BE2C (cell line): ENCODE measurements around the gene SPACA7.

Experiments used
- DNase-seq: peaks from one replicate; pipeline ENCODE4 v3.0.0-alpha.2; 2020
- H3K27me3 ChIP-seq: fragments of 250-450 bp; sonication (Bioruptor Pico); 2 replicates; pipeline ENCODE4 v1.5.1; 2020; ENCODE audit warnings: mild to moderate bottlenecking
- H3K36me3 ChIP-seq: fragments of 250-450 bp; sonication (Bioruptor Pico); 2 replicates; pipeline ENCODE4 v1.5.1; 2020; ENCODE audit warnings: mild to moderate bottlenecking
- H3K4me1 ChIP-seq: fragments of 250-450 bp; sonication (Bioruptor Pico); 2 replicates; pipeline ENCODE4 v1.5.1; 2020
- H3K4me3 ChIP-seq: 2 replicates; pipeline ENCODE4 v1.5.1; 2011; ENCODE audit warnings: low read depth, low read length
- H3K9me3 ChIP-seq: fragments of 250-450 bp; sonication (Bioruptor Pico); 2 replicates; pipeline ENCODE4 v1.5.1; 2020
- CTCF ChIP-seq: IDR thresholded peaks from 2 replicates; pipeline ENCODE4 v1.5.1; 2012; ENCODE audit warnings: mild to moderate bottlenecking, low read depth, low read length

The SPACA7 gene

GRCh38 chr13:112453874-112454647, 77.9 kb downstream of the SPACA7 start:
- Histone ChIP-seq H3K4me3 (no peak overlapping the region), H3K4me1 (no peaks in the 10 kb centered on the region), H3K9me3 (peaks cover 4% of the 10 kb centered on the region; the same call in 1 of the 2 replicates), H3K27me3 (peaks cover 6% of the 10 kb centered on the region), H3K36me3 (no peaks in the 10 kb centered on the region)
- DNase-seq = no peak
- TF ChIP-seq CTCF = no peak

GRCh38 chr13:112454648-112455334, 78.6 kb downstream of the SPACA7 start:
- peaks cover 4% of the 10 kb centered on the region; the same call in 1 of the 2 replicates for H3K9me3 ChIP-seq
- H3K4me3 ChIP-seq = no peak overlapping the region
- DNase-seq = no peak
- peaks cover 3% of the 10 kb centered on the region for H3K27me3 ChIP-seq
- TF ChIP-seq CTCF = no peak
- H3K36me3 ChIP-seq = no peaks in the 10 kb centered on the region
- H3K4me1 ChIP-seq = no peaks in the 10 kb centered on the region

GRCh38 chr13:112455476-112456059, 79.4 kb downstream of the SPACA7 start:
- Histone ChIP-seq H3K4me3 (no peak overlapping the region), H3K4me1 (no peaks in the 10 kb centered on the region), H3K9me3 (peaks cover 4% of the 10 kb centered on the region; the same call in 1 of the 2 replicates), H3K36me3 (no peaks in the 10 kb centered on the region), H3K27me3 (peaks cover 3% of the 10 kb centered on the region)
- no peak for DNase-seq
- no peak for TF ChIP-seq CTCF

GRCh38 chr13:112456138-112457056, 80.2 kb downstream of the SPACA7 start:
- peaks cover 3% of the 10 kb centered on the region; the same call in 1 of the 2 replicates for H3K27me3 ChIP-seq
- no peak for TF ChIP-seq CTCF
- H3K4me3 ChIP-seq = no peak overlapping the region
- no peak for DNase-seq
- no peaks in the 10 kb centered on the region for H3K4me1 ChIP-seq
- H3K9me3 ChIP-seq = peaks cover 4% of the 10 kb centered on the region; the same call in 1 of the 2 replicates
- no peaks in the 10 kb centered on the region for H3K36me3 ChIP-seq

GRCh38 chr13:112457081-112457480, 80.9 kb downstream of the SPACA7 start:
- no peak for TF ChIP-seq CTCF
- no peaks in the 10 kb centered on the region for H3K36me3 ChIP-seq
- H3K9me3 ChIP-seq = peaks cover 4% of the 10 kb centered on the region; the same call in 1 of the 2 replicates
- DNase-seq = no peak
- no peak overlapping the region for H3K4me3 ChIP-seq
- H3K27me3 ChIP-seq = peaks cover 3% of the 10 kb centered on the region; the same call in 1 of the 2 replicates
- no peaks in the 10 kb centered on the region for H3K4me1 ChIP-seq
